HG03442 (cell line): Measurements from ENCODE around the gene SBK3.
"Not testable (repeated sequence)": the region's sequence is repeated elsewhere in the genome, so short reads cannot be mapped to it uniquely, and the experiment has no call there.

Source experiments
- ATAC-seq: cut with Tn5 transposase; IDR thresholded peaks from one replicate; pipeline ENCODE4 v1.9.1; 2021; ENCODE audit warnings: mild to moderate bottlenecking, moderate library complexity; ENCODE audit not compliant: unreplicated experiment

The SBK3 gene, protein sequence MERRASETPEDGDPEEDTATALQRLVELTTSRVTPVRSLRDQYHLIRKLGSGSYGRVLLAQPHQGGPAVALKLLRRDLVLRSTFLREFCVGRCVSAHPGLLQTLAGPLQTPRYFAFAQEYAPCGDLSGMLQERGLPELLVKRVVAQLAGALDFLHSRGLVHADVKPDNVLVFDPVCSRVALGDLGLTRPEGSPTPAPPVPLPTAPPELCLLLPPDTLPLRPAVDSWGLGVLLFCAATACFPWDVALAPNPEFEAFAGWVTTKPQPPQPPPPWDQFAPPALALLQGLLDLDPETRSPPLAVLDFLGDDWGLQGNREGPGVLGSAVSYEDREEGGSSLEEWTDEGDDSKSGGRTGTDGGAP

DNA sequence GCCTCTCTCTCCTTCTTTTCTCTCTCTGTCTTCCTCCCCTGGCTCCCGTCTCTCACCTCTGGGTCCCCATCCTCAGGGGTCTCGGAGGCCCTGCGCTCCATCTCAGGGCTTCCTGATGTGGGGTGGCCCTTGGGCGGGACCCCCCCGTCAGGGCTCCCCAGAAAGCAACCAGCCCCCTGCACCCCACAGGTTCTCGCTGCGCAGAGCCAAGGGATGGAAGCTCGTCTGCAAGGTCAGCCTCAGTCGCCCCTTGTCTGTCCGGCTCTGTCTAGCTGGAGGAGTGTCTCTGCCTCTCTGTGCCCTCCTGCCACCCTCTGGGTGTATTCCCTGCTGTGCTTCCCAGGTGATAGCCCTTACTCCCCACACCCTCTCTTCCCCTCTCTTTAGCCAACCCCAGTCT lies at the start of gene SBK3:
SBK3 (minus strand) TSS at position 101 of the 400 bp plus-strand sequence; CDS start at position 101, 0 bp downstream.
- no peak for ATAC-seq

DNA sequence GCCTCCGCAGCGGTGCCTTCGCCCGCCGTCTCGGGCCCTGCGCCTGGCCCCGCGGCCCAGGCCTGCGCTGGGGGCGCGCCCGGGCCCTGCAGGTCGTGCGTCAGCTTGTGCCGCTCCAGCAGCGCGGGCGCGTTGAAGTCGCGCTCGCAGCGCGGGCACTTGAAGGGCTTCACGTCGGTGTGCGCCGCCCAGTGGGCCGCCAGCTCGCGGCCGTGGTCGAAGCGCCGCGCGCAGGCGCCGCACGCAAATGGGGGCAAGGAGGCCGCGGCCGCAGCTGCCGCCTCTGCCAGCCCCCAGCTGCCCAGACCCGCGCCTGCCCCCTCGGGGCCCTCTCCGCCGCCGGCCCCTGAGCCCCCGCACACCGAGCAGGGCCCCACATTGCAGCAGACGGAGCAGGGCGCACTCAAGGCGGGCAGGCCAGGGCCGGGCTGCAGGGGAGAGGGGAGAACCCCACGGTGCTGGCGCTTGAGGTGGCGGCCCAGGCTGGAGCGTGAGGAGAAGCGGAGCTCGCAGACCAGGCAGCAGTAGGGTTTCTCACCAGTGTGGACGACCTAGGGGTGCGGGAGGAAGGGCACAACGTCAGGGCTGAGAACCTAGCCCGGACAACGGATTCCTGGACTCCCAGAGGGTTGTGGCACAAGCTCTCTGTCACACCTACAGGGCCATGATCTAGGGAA lies 47.9 kb upstream of the SBK3 start:
- no peak for ATAC-seq

DNA sequence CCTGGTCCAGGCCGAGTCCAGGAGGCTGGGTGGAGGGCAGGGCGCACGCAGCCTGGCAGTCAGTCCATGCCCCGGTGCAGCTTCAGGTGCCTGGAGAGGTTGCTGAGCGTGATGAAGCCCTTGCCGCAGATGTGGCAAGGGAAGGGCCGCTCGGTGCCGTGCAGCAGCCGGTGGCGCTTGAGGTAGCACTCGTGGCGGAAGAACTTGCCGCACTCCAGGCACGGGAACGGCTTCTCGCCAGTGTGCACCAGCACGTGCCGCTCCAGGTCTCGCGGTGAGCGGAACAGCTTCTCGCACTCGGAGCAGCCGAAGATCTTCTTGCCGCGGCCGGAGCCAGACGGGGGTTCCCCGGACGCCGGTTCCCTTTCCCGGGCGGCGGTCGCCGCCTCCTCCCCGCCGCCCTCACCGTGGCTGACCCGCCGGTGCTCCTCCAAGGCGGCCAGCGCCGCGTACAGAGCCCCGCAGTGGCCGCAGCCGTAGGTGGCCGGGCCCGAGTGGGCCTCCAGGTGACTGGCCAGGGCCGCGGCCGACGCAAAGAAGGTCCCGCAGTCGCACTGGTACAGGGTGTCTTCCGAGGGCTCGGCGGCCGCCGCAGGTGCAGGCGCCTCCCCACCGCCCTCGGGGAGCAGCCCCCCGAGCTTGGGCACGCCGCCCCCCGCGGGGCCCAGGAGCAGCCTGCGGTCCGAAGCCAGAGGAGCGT lies 47.2 kb upstream of the SBK3 start:
- no peak for ATAC-seq

DNA sequence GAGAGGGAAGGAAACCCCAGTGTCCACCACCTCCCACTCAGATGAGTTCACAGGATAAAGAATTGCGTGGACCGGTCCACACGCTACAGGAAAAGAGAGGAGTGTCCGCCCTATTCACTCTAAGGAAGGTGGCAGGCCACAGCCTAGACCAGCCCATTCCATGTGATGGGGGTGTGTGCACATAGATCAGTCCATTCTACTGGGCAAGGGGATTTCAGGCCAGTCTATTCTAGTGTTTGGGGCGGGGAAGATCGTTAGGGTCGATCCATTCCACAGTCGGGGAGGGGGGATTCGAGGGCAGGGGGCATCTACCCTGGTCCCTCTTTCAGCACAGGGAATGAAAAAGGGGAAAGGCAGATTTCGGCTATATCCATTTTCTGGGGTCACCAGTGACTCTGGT lies 46.2 kb upstream of the SBK3 start:
- no peak for ATAC-seq

- ATAC-seq = no peak
Measured at GRCh38 chr19:55590617-55591016, 45.3 kb upstream of the SBK3 start.

DNA sequence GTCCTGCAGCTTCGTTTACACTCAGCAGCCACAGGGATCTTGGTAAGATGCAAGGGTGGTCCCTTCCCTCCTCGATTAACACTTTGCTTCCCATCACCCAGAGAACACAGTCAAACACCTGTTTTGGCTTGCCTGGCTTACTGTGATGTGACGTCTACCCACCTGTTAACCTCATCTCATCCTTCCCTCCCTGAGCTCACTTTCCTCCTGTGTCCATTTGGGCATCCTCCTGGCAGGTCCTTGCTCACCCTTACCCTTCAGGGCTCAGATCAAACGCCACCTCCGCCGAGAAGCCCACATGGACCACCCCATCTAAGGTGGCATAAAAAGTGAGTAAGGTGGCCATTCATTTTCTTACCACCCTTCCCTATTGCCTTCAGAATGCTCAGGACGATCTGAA lies 44.8 kb upstream of the SBK3 start:
- no peak for ATAC-seq

DNA sequence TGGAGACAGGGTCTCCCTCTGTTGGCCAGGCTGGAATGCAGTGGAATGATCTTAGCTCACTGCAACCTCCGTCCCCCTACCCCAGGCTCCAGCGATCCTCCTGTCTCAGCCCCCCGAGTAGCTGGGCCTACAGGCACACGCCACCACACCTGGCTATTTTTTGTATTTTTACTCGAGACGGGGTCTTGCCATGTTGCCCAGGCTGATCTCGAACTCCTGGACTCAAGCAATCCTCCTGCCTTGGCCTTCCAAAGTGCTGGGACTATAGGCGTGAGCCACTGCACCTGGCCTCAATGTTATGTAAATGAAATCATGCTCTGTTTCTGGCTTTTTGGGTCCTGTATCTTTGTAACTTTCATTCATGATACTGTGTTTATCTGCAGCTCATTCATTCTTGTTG lies 43.4 kb upstream of the SBK3 start:
- ATAC-seq = no peak

- peak; percentile 92 for ATAC-seq
Measured at GRCh38 chr19:55586976-55587668, 41.8 kb upstream of the SBK3 start.

DNA sequence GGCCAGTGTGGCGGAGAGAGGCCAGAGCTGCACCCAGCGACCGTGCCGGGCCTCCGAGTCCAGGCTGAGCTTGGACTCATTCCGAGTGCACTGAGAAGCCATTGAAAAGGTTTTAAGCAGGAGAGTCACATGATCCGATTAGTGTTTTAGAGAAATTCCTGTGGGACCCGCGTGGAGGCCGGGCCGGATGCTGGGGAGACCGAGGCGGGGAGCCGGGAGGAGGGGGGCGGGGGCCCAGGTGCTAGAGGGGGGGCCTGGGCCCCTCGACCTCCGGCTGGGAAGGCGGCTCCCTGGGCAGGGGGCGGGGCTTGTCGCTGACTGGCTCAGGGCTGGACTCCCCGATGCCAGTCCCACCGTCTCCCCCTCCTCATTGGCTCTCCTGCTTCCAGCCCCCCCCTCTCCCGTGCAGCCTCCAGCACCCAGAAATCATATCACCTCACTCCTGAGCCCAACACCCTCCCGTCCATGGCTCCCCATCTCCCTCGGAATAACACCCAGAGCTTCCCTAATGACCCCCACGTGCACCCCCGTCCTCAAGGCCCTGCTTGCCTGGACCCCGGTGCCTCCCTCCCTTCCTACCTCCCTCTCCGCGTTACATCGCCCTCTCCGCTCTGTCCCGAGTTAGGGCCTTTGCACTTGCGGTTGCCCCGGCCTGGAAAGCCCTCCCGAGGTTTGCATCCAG lies 40.5 kb upstream of the SBK3 start:
- no peak for ATAC-seq

- no peak for ATAC-seq
Measured at GRCh38 chr19:55584871-55585270, 39.5 kb upstream of the SBK3 start.

DNA sequence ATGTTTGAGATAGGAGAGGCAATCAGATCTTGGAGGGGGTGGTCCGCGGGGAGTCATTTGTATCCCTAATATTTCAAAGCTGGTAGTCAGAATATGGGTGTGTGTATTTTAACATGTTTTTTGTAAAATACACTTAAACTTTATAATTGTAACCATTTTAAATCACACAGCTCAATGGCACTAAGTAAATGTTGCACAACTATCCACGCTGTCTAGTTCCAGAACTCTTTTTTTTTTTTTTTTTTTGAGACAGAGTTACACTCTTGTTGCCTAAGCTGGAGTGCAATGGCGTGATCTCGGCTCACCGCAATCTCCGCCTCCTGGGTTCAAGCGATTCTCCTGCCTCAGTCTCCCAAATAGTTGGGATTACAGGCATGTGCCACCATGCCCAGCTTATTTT lies 38.6 kb upstream of the SBK3 start:
- ATAC-seq = not testable (repeated sequence)

DNA sequence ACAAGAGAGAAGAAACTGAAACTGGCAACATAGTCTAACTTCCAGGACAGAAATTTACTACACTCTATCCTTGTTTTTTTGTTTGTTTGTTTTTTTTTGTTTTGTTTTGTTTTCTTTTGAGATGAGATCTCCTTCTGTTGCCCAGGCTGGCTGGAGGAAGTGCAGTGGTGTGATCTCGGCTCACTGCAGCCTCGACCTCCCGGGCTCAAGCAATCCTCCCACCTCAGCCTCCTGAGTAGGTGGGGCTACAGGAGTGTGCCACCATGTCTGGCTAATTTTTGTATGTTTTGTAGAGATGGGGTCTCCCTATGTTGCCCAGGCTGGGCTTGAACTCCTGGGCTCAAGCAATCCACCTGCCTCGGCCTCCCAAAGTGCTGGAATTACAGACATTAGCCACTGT lies 36.9 kb upstream of the SBK3 start:
- ATAC-seq = not testable (repeated sequence)

DNA sequence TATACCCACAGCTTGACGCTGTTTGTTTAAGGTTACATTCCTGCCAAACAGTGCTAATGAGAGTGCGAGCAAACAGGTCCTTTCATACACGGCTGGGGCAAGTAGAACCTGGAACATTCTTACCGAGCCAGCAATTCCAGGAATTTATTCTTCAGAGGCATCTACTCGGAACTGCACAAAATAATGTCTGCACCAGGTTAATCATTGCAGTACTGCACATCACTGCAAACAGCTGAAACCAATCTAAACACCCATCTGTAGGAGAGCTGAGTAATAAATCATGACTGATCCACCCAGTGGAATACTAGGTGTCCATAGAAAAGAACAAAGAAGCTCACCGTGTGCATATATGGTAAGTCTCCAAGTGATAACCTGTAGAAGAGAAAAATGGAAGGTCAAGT lies 36.5 kb upstream of the SBK3 start:
- no peak for ATAC-seq

DNA sequence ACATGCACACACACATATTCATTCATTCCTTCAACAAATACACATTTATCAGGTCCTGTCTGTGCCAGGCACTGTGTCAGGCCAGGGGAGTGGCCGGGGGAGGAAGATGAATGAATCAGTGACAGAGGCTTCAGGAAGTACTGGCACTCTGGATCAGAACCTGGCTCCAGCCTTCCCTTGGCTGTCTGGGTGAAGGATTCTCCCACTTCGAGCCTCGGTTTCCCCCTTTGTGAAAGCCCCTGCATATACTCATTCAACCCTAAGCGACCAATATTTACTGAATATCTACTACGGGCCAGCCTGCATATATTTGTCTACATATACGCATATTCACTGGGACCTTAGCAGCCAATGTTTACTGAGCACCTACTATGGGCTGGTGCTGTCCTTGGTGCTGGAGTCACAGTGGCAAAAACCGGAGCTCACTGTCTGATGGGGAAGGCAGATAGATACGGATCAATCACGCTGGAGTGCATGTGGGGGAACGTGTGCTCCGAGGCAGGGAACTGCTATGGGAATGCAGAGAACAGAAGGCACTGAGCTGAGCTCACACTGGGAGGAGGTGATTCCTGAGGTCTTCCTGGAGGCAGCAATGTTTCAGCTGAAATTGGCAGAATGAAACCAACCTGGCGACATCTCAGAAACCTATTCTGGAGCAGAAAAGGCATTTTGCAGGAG lies 35.9 kb upstream of the SBK3 start:
- no peak for ATAC-seq

- ATAC-seq = no peak
Measured at GRCh38 chr19:55580628-55581144, 35.3 kb upstream of the SBK3 start, which contains the start of gene ZNF579. Gene ZNF579 (minus strand): TSS chr19:55580848. CDS start chr19:55579639, 1,209 bp downstream.

DNA sequence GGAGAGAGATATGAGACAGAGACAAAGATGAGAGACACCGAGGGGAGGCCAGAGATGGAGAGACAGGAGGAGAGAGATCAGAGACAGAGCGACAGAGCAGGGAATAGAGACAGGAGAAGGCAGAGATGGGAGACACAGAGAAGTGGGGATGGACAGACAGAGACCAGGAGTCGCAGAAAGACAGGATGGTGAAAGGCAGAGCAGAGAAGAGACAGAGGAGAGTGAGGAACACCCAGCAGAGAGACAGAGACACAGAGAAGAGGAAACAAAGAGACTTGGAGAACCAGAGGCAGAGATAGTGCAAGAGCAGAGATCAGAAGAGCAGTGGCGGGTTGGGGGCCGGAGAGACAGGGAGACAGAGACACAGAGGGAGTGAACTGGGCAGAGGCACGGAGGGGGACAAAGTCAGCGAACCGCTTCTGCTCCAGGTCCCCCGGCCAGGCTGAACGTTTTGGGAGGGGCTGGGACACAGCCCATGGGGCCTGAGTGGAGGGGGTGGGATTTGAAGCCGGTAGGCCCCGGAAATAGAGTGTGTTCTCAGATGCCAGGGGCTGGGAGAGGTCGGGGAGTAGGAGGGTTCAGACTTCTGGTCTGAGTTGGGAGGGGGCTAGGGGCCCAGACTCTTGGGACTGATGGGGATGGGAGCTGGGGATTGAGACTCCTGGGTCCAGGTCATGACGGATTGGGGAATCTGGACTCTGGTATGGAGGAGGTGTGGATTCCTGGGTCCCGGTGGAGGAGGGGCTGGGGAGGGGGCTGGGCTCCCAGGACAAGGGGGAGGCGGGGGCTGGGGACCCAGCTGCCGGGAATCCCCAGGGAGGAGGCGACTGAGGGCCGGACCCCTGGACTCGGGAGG lies 34.7 kb upstream of the SBK3 start:
- ATAC-seq = no peak

DNA sequence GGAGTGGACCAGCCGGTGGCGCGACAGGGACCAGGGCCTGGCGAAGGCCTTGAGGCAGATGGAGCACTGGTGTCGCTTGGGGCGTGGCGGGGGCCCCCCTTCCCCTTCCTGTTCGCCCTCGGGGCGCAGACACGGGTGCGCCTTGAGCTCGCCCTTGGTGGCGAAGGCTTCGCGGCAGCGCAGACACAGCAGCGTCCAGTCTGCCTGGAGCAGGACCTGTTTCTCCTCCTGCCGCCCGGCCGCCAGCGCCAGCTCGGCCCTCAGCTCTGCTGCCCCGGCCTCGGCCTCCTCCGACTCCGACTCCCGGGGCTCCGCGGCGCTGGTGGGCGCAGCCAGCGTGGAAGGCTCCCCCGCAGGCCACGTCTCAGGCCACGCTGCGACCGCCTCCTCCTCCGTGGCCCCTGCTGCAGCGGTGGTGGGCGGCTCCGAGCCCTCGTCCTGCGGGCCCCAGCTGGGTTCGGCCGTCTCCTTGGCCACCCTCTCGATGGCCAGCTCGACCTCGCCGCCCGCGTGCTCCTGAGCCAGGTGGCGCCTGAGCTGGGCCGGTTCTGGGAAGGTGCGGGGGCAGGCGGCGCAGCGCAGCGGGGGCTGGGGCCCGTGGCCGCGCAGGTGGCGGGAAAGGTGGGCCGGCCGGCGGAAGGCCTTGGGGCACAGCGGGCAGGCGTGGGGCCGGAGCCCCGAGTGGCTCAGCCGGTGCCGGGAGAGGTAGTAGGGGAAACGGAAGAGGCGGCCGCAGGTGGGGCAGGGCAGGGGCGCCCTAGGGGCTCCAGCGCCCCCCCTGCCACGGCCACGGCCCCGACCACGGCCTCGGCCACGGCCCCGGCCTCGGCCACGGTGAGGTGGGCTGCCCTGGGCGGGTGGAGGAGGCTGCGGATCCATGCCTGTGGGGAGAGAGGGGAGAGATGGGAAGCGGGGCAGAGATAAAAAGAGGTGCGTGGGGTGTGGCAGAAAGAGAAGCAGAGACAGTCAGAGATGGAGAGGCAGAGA lies 33.7 kb upstream of the SBK3 start:
- no peak for ATAC-seq
